ENCODE results near the gene ICAM5. TPM values are rescaled to one million over a fixed set of nuclear protein-coding genes. Genes with fewer than 3 reads are reported as not detected.

Gene ICAM5
- total RNA-seq, 1 experiment from 2014 or later = 1.6 TPM

DNA sequence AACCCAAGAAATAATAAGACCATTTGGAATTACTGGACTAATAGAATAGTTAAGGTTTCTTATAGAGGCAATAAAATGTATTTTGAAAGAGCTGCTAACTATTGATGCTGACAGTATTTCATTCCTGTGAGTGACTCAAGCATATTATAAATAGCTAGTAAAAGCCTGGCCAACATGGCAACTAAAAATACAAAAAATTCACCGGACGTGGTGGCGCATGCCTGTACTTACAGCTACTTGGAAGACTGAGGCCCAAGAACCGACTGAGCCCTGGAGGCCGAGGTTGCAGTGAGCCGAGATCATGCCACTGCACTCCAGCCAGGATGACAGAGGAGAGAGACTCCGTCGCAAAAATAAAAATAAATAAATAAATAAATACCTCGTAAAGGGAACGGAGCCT is 55.0 kb downstream of the ICAM5 start:
- H3K27ac Mint-ChIP-seq = no peak overlapping the region
- TF ChIP-seq CTCF (conservative IDR thresholded peaks at IDR 0.05) = no peak
- Histone ChIP-seq H2BK20ac (ENCODE audit: low read depth, low read length, poor library complexity, severe bottlenecking) (no peak overlapping the region), H3K27me3 (ENCODE audit: insufficient read depth, low read length) (no peaks in the 10 kb centered on the region), H3K79me1 (ENCODE audit: insufficient read depth, low read depth, low read length, poor library complexity, severe bottlenecking) (no peaks in the 10 kb centered on the region), H3K4ac (ENCODE audit: low read depth, low read length) (no peak overlapping the region), H3K23ac (ENCODE audit: insufficient read length, low read depth, low read length) (no peak overlapping the region), H4K91ac (ENCODE audit: insufficient read length, low read depth, low read length) (no peak overlapping the region), H3K27ac (ENCODE audit: insufficient read length, low read depth, low read length) (no peak overlapping the region), H2AFZ (ENCODE audit: low read length) (no peak overlapping the region), H3K14ac (ENCODE audit: insufficient read depth, low read length) (no peak overlapping the region), H2BK12ac (ENCODE audit: insufficient read length, low read depth, low read length) (no peak overlapping the region), H3K9me3 (ENCODE audit: control insufficient read depth, low read depth, low read length) (no peaks in the 10 kb centered on the region), H2AK5ac (ENCODE audit: insufficient read length, low read length) (no peak overlapping the region), H4K8ac (replicated peaks; ENCODE audit: insufficient read length, low read depth, low read length) (no peak overlapping the region), H3K23me2 (ENCODE audit: insufficient read length, low read depth, low read length, poor library complexity, severe bottlenecking) (no peaks in the 10 kb centered on the region), H4K20me1 (ENCODE audit: control insufficient read depth, insufficient read depth, insufficient read length) (no peaks in the 10 kb centered on the region), H3K56ac (ENCODE audit: insufficient read length, low read depth, low read length) (no peak overlapping the region), H3K4me2 (ENCODE audit: insufficient read depth, insufficient read length, low read length) (no peak overlapping the region), H2BK5ac (ENCODE audit: insufficient read length, low read length) (no peak overlapping the region), H4K5ac (ENCODE audit: insufficient read length, low read depth, low read length) (no peak overlapping the region), H3K4me1 (ENCODE audit: insufficient read depth, low read length) (no peaks in the 10 kb centered on the region; the same call in 1 of the 2 replicates), H3K18ac (ENCODE audit: insufficient read length, low read depth, low read length) (no peak overlapping the region), H2BK120ac (ENCODE audit: low read depth, low read length, poor library complexity, severe bottlenecking) (no peak overlapping the region), H2BK15ac (ENCODE audit: low read depth, low read length) (no peak overlapping the region), H3T11ph (ENCODE audit: low read length) (no peak overlapping the region), H3K9ac (ENCODE audit: extremely low read depth, insufficient read length, low read length) (no peak overlapping the region), H3K79me2 (ENCODE audit: insufficient read depth, low read length) (no peaks in the 10 kb centered on the region)
- H3K9me3 Mint-ChIP-seq = no peaks in the 10 kb centered on the region
- H3K27me3 Mint-ChIP-seq (ENCODE audit: low read depth) = no peaks in the 10 kb centered on the region
- H3K4me3 Mint-ChIP-seq = no peak overlapping the region
- H3K4me1 Mint-ChIP-seq = peaks cover 1 to 5% of the 10 kb centered on the region in 2 experiments
- no CpG with 5 or more reads among the region's 10 CpGs for WGBS (ENCODE audit: extremely low coverage, insufficient read length, low lambda C conversion rate)
- peaks cover 0 to 1% (median 0%) of the 10 kb centered on the region in 3 experiments; a peak in 1 of 7 replicates for H3K36me3 Mint-ChIP-seq (ENCODE audit: insufficient read depth in 1 of 3, low read depth in 3 of 3)
- no peak for DNase-seq

Other genes with a start within 250 kb of the ICAM5 start
- gene SHFL, start 203.6 kb upstream of the ICAM5 start, total RNA-seq (2021) = 20.0 and 21.1 TPM in 2 replicates
- 0.18 and 0.26 TPM in 2 replicates for gene ANGPTL6, start 187.3 kb upstream of the ICAM5 start, total RNA-seq (2021)
- gene PPAN, start 183.6 kb upstream of the ICAM5 start, total RNA-seq (2021) = 150 and 157 TPM in 2 replicates
- 60.6 and 63.7 TPM in 2 replicates for gene P2RY11, start 178.3 kb upstream of the ICAM5 start, total RNA-seq (2021)
- 290 and 296 TPM in 2 replicates for gene EIF3G, start 170.1 kb upstream of the ICAM5 start, total RNA-seq (2021)
- 206 and 227 TPM in 2 replicates for gene DNMT1, start 95.0 kb upstream of the ICAM5 start, total RNA-seq (2021)
- 11.5 and 12.8 TPM in 2 replicates for gene S1PR2, start 58.6 kb upstream of the ICAM5 start, total RNA-seq (2021)
- 96.7 and 99.3 TPM in 2 replicates for gene MRPL4, start 37.7 kb upstream of the ICAM5 start, total RNA-seq (2021)
- 2.1 and 2.3 TPM in 2 replicates for gene ICAM1, start 18.8 kb upstream of the ICAM5 start, total RNA-seq (2021)
- 1.1 TPM in 2 replicates for gene ICAM4, start 3.0 kb upstream of the ICAM5 start, total RNA-seq (2021)
- gene ZGLP1, start 19.9 kb downstream of the ICAM5 start, total RNA-seq (2021) = 6.9 and 7.0 TPM in 2 replicates
- 26.8 and 27.7 TPM in 2 replicates for gene FDX2, start 26.1 kb downstream of the ICAM5 start, total RNA-seq (2021)
- gene RAVER1, start 43.6 kb downstream of the ICAM5 start, total RNA-seq (2021) = 74.7 and 75.2 TPM in 2 replicates
- gene ICAM3, start 49.7 kb downstream of the ICAM5 start, total RNA-seq (2021) = 28.3 and 29.6 TPM in 2 replicates
- gene TYK2, start 90.6 kb downstream of the ICAM5 start, total RNA-seq (2021) = 50.1 and 61.4 TPM in 2 replicates
- gene CDC37, start 113.6 kb downstream of the ICAM5 start, total RNA-seq (2021) = 155 and 164 TPM in 2 replicates
- gene PDE4A, start 130.6 kb downstream of the ICAM5 start, total RNA-seq (2021) = 8.5 and 8.9 TPM in 2 replicates
- 88.7 and 101 TPM in 2 replicates for gene KEAP1, start 213.4 kb downstream of the ICAM5 start, total RNA-seq (2021)
- 7.1 and 8.1 TPM in 2 replicates for gene S1PR5, start 227.5 kb downstream of the ICAM5 start, total RNA-seq (2021)